Body of pancreas (tissue), 4 donors: Measurements from ENCODE around the gene DHX58.

ENCODE experiments used
- POLR2A ChIP-seq, 3 donors: fragments of 450-650 bp; IDR thresholded peaks; one replicate each; pipeline ENCODE4 v1.6.1; 2016; ENCODE audit warnings: antibody characterized with exemption in 3 of 3, mild to moderate bottlenecking in 2 of 3
- TF ChIP-seq, protein P1 (sequence below), 7 experiments: fragments of 450-650 bp in 4 of 7; fragments of 200-600 bp in 3 of 7; sonication (generic) in 3 of 7; IDR thresholded peaks; one replicate each; pipeline ENCODE4 v1.5.1; 2016 to 2019; ENCODE audit warnings: antibody characterized with exemption in 7 of 7

DNA sequence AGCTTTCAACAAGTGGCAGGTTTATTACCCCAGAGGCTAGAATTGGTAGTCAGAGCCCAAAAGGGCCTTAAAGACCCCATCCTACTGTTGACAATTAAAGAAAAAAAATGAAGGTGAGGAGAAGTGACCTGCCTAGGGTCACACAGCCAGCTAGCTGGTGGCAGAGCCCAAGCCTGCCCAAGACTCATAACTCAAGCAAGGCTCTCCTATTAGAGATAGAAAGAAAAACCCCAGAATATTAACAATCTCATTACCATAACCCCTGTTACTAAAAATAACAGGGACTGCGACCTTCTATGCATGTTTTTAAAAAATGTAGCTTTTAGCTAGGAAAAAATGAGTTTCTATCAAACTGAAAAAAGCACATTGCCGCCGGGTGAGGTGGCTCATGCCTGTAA, 24.1 kb upstream of the DHX58 start:
- TF ChIP-seq, protein P1, sequence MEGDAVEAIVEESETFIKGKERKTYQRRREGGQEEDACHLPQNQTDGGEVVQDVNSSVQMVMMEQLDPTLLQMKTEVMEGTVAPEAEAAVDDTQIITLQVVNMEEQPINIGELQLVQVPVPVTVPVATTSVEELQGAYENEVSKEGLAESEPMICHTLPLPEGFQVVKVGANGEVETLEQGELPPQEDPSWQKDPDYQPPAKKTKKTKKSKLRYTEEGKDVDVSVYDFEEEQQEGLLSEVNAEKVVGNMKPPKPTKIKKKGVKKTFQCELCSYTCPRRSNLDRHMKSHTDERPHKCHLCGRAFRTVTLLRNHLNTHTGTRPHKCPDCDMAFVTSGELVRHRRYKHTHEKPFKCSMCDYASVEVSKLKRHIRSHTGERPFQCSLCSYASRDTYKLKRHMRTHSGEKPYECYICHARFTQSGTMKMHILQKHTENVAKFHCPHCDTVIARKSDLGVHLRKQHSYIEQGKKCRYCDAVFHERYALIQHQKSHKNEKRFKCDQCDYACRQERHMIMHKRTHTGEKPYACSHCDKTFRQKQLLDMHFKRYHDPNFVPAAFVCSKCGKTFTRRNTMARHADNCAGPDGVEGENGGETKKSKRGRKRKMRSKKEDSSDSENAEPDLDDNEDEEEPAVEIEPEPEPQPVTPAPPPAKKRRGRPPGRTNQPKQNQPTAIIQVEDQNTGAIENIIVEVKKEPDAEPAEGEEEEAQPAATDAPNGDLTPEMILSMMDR (IDR thresholded peaks at IDR 0.05): no peak
- no peak for TF ChIP-seq POLR2A (IDR thresholded peaks at IDR 0.05)
